Mammary microvascular endothelial cell (primary cell): ENCODE results near the gene MBD1. TPM values are rescaled to one million over a fixed set of nuclear protein-coding genes. Genes with fewer than 3 reads are reported as not detected.

Experiments
- total RNA-seq: library from RNA; depleted of rRNA; stranded (reverse); fragments of >200 nt; gene quantifications from 2 replicates; pipeline ENCODE4 v1.2.3, GENCODE V29; 2015

The MBD1 gene, protein sequence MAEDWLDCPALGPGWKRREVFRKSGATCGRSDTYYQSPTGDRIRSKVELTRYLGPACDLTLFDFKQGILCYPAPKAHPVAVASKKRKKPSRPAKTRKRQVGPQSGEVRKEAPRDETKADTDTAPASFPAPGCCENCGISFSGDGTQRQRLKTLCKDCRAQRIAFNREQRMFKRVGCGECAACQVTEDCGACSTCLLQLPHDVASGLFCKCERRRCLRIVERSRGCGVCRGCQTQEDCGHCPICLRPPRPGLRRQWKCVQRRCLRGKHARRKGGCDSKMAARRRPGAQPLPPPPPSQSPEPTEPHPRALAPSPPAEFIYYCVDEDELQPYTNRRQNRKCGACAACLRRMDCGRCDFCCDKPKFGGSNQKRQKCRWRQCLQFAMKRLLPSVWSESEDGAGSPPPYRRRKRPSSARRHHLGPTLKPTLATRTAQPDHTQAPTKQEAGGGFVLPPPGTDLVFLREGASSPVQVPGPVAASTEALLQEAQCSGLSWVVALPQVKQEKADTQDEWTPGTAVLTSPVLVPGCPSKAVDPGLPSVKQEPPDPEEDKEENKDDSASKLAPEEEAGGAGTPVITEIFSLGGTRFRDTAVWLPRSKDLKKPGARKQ
- total RNA-seq = 54.0 and 56.0 TPM in 2 replicates

DNA sequence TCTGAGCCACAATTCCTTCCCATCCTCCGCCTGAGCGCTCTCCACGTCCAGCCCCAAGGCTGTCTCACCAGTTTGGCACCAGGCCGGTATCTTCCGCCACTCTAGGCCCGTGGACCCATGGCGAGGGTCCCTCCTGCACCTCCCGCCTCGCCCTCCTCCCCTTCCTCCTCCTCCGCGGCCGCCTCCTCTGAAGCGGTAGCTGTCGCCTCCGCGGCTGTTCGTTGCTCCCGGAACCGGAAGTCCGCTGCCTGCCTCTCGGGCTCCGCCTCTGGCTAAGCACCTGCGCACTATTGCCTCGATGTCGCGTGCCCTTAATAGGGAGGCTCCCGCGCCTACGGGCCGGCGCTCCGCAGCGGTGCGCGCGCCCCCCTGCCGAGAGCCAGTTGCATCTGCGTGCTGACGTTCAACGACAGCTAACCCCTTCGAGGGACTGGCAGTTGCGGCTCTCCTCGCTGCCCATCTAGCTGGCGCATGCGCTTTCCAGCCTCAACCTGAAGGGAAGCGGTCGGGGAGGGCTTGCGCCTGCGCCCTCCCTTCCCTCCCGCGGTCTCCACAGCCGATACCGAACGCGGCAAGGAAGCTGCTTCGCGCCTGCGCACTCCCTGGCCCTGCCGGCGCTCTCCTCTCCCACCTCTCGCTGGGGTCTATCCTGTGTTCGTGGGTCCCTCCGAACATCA is at the start of gene MBD1:
Gene MBD1, minus strand, starts transcription at position 229 of the 677 bp plus-strand sequence. CDS start 1,531 bp downstream, outside the sequence.

GRCh38 chr18:50287441-50288347 is 6.4 kb upstream of the MBD1 start, which contains the start of gene CXXC1:
TSS of gene CXXC1 (minus strand) at chr18:50287692. CDS start at chr18:50287589, 103 bp downstream.

GRCh38 chr18:50266248-50266704 is 15.0 kb downstream of the MBD1 start, which contains the start of gene CFAP53:
TSS of gene CFAP53 (minus strand) at chr18:50266495. CDS start at chr18:50266404, 91 bp downstream.

Other genes with a start within 250 kb of the MBD1 start
- gene MYO5B, start 86.4 kb downstream of the MBD1 start, total RNA-seq = 1.8 and 2.1 TPM in 2 replicates
- gene CFAP53, start 15.0 kb downstream of the MBD1 start, total RNA-seq = 0.25 and 0.27 TPM in 2 replicates
- gene CXXC1, start 6.2 kb upstream of the MBD1 start, total RNA-seq = 35.8 and 36.0 TPM in 2 replicates
- 20.9 and 30.3 TPM in 2 replicates for gene SKA1, start 93.5 kb upstream of the MBD1 start, total RNA-seq